Caco-2 (cell line): ENCODE data around the gene KCNMB1. TPM values are rescaled to one million over a fixed set of nuclear protein-coding genes. Genes with fewer than 3 reads are reported as not detected.

Experiments
- BruUV-seq: library from RNA; stranded (reverse); fragments of 400-500 nt; replicated peaks from 2 replicates; lab custom pipeline; 2021; lab: Mats Ljungman, UMichigan
- CTCF ChIA-PET: fragments of 300-600 bp; sonication (Branson Sonifier 250); formaldehyde crosslinking; loops from one replicate; lab custom pipeline; 2022; ENCODE audit warnings: antibody characterized with exemption; lab: Charles Lee
- POLR2A ChIA-PET: fragments of 300-600 bp; sonication (Branson Sonifier 250); formaldehyde crosslinking; loops from one replicate; lab custom pipeline; 2022; ENCODE audit warnings: antibody characterized with exemption; lab: Charles Lee
- DNase-seq, 2 experiments: peaks; one replicate each; pipeline versions ENCODE4 v3.0.0 to v3.0.0-alpha.2; 2020 to 2022
- H3K27me3 ChIP-seq: replicated peaks from 2 replicates; pipeline ENCODE4 v1.6.0; 2011; ENCODE audit warnings: low read length; ENCODE audit not compliant: control insufficient read depth, insufficient read depth
- H3K36me3 ChIP-seq: 2 replicates; pipeline ENCODE4 v1.5.1; 2011; ENCODE audit warnings: low read length; ENCODE audit not compliant: control insufficient read depth, insufficient read depth
- H3K4me1 ChIP-seq: fragments of 250-450 bp; sonication (Bioruptor Pico); 2 replicates; pipeline ENCODE4 v1.5.1; 2020; ENCODE audit warnings: mild to moderate bottlenecking
- H3K4me3 ChIP-seq: 2 replicates; pipeline ENCODE4 v1.5.1; 2011; ENCODE audit warnings: low read depth, mild to moderate bottlenecking, control low read depth, low read length
- H3K9me3 ChIP-seq: fragments of 250-450 bp; sonication (Bioruptor Pico); 2 replicates; pipeline ENCODE4 v1.5.1; 2020; ENCODE audit warnings: mild to moderate bottlenecking, moderate library complexity
- H3K27ac Mint-ChIP-seq: one replicate; pipeline ENCODE4 v1.8.0; 2022; ENCODE audit warnings: mixed read lengths; ENCODE audit not compliant: unreplicated experiment
- H3K27me3 Mint-ChIP-seq: one replicate; pipeline ENCODE4 v1.8.0; 2022; ENCODE audit warnings: mixed read lengths; ENCODE audit not compliant: insufficient read depth, unreplicated experiment
- H3K36me3 Mint-ChIP-seq: one replicate; pipeline ENCODE4 v1.8.0; 2022; ENCODE audit warnings: mild to moderate bottlenecking, mixed read lengths; ENCODE audit not compliant: insufficient read depth, unreplicated experiment
- H3K4me1 Mint-ChIP-seq: one replicate; pipeline ENCODE4 v1.8.0; 2022; ENCODE audit warnings: low read depth, mixed read lengths; ENCODE audit not compliant: unreplicated experiment
- H3K4me3 Mint-ChIP-seq: one replicate; pipeline ENCODE4 v1.8.0; 2022; ENCODE audit warnings: mild to moderate bottlenecking, moderate library complexity, mixed read lengths; ENCODE audit not compliant: unreplicated experiment
- H3K9me3 Mint-ChIP-seq: one replicate; pipeline ENCODE4 v1.8.0; 2022; ENCODE audit warnings: mixed read lengths; ENCODE audit not compliant: unreplicated experiment
- intact Hi-C: fragments of 100-400 bp; cut with micrococcal nuclease; formaldehyde crosslinking; loops from one replicate; pipeline ENCODE4 v1.10.0; 2022; ENCODE audit not compliant: unreplicated experiment
- total RNA-seq: library from RNA; stranded (reverse); gene quantifications from 2 replicates; pipeline ENCODE4 v1.2.3, GENCODE V29; 2022
- TF ChIP-seq, protein P1 (sequence below), 2 experiments: fragments of 200-600 bp in 1 of 2; IDR thresholded peaks; 1 replicate in 1 of 2; 2 replicates in 1 of 2; pipeline versions ENCODE4 v1.5.1 to v1.8.0; 2011 to 2022; ENCODE audit warnings: antibody characterized with exemption in 1 of 2, control low read depth in 1 of 2, inconsistent platforms in 1 of 2, low read depth in 1 of 2, low read length in 1 of 2, mild to moderate bottlenecking in 1 of 2, moderate library complexity in 1 of 2; ENCODE audit not compliant: insufficient read depth in 1 of 2, severe bottlenecking in 1 of 2, unreplicated experiment in 1 of 2

KCNMB1 gene
- total RNA-seq, 1 experiment from 2014 or later: not detected

GRCh38 chr5:170426149-170426767 lies 37.1 kb upstream of the KCNMB1 start:
- no peaks in the 10 kb centered on the region; the same call in 1 of the 2 replicates for H3K27me3 ChIP-seq
- Mint-ChIP-seq H3K4me3 (no peak overlapping the region), H3K27ac (no peak overlapping the region), H3K4me1 (no peaks in the 10 kb centered on the region), H3K36me3 (no peaks in the 10 kb centered on the region), H3K27me3 (peaks cover 21% of the 10 kb centered on the region), H3K9me3 (no peaks in the 10 kb centered on the region)
- ChIA-PET CTCF (interaction anchor here (0.5 kb wide), 1 partner anchor 15 kb away, joined by 4 read pairs; no protein-coding TSS in a partner anchor), POLR2A (no interaction called here)
- H3K4me3 ChIP-seq: no peak overlapping the region
- TF ChIP-seq, protein P1, sequence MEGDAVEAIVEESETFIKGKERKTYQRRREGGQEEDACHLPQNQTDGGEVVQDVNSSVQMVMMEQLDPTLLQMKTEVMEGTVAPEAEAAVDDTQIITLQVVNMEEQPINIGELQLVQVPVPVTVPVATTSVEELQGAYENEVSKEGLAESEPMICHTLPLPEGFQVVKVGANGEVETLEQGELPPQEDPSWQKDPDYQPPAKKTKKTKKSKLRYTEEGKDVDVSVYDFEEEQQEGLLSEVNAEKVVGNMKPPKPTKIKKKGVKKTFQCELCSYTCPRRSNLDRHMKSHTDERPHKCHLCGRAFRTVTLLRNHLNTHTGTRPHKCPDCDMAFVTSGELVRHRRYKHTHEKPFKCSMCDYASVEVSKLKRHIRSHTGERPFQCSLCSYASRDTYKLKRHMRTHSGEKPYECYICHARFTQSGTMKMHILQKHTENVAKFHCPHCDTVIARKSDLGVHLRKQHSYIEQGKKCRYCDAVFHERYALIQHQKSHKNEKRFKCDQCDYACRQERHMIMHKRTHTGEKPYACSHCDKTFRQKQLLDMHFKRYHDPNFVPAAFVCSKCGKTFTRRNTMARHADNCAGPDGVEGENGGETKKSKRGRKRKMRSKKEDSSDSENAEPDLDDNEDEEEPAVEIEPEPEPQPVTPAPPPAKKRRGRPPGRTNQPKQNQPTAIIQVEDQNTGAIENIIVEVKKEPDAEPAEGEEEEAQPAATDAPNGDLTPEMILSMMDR (IDR thresholded peaks at IDR 0.05; ENCODE audit: insufficient read depth in 1 of 2, low read depth in 1 of 2, low read length in 1 of 2, severe bottlenecking in 1 of 2, unreplicated experiment in 1 of 2): no peak
- H3K9me3 ChIP-seq: no peaks in the 10 kb centered on the region
- no peak for DNase-seq
- no TSS peak for BruUV-seq
- H3K4me1 ChIP-seq: no peaks in the 10 kb centered on the region
- H3K36me3 ChIP-seq: no peaks in the 10 kb centered on the region
- intact Hi-C loops: no loop called here

DNA sequence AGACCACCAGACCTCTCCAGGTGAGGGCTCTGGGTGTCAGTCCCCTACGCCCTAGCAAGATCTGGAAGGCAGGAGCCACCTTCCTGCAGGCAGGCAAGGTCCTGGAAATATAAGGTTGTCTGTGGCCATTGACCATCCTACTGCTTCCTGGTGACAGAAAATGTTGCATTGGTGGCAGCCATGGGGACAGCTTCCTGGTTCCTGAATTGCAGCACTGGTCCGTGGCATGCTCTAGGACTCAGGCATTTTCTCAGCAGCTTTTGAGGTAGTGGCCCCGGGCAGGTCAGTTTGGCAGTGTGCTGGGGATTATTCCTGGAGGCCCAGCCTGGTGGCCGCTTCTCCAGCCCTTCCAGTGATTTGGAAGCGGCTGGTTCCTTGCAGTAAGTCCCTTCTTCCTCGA lies 36.6 kb upstream of the KCNMB1 start:
- H3K9me3 ChIP-seq: no peaks in the 10 kb centered on the region
- ChIA-PET CTCF (no interaction called here), POLR2A (no interaction called here)
- no peak for DNase-seq
- BruUV-seq: no TSS peak
- H3K4me1 ChIP-seq: peaks cover under 1% of the 10 kb centered on the region; the same call in 1 of the 2 replicates
- Mint-ChIP-seq H3K4me3 (no peak overlapping the region), H3K36me3 (no peaks in the 10 kb centered on the region), H3K4me1 (no peaks in the 10 kb centered on the region), H3K27ac (no peak overlapping the region), H3K9me3 (no peaks in the 10 kb centered on the region), H3K27me3 (peaks cover 21% of the 10 kb centered on the region)
- H3K4me3 ChIP-seq: no peak overlapping the region
- no peaks in the 10 kb centered on the region; the same call in 1 of the 2 replicates for H3K27me3 ChIP-seq
- H3K36me3 ChIP-seq: no peaks in the 10 kb centered on the region
- TF ChIP-seq, protein P1 (IDR thresholded peaks at IDR 0.05; ENCODE audit: insufficient read depth in 1 of 2, low read depth in 1 of 2, low read length in 1 of 2, severe bottlenecking in 1 of 2, unreplicated experiment in 1 of 2): no peak
- intact Hi-C loops: no loop called here

GRCh38 chr5:170424629-170425028 lies 35.5 kb upstream of the KCNMB1 start:
- Mint-ChIP-seq H3K27me3 (peaks cover 20% of the 10 kb centered on the region), H3K4me1 (no peaks in the 10 kb centered on the region), H3K36me3 (no peaks in the 10 kb centered on the region), H3K27ac (no peak overlapping the region), H3K4me3 (no peak overlapping the region), H3K9me3 (no peaks in the 10 kb centered on the region)
- no peak for DNase-seq
- Histone ChIP-seq H3K4me3 (no peak overlapping the region), H3K9me3 (no peaks in the 10 kb centered on the region), H3K27me3 (no peaks in the 10 kb centered on the region), H3K4me1 (peaks cover 3% of the 10 kb centered on the region; the same call in 1 of the 2 replicates), H3K36me3 (no peaks in the 10 kb centered on the region)
- no TSS peak for BruUV-seq
- ChIA-PET POLR2A (no interaction called here), CTCF (interaction anchor here (0.6 to 0.8 kb wide), 2 partner anchors 199 to 206 kb away, joined by 3 to 4 read pairs; no protein-coding TSS in a partner anchor)
- intact Hi-C loops: no loop called here
- TF ChIP-seq, protein P1 (IDR thresholded peaks at IDR 0.05; ENCODE audit: insufficient read depth in 1 of 2, low read depth in 1 of 2, low read length in 1 of 2, severe bottlenecking in 1 of 2, unreplicated experiment in 1 of 2): no peak
